Adrenal gland (tissue), 5 donors: ENCODE measurements around the gene GPRASP2.
"Not testable (repeated sequence)": the region's sequence is repeated elsewhere in the genome, so short reads cannot be mapped to it uniquely, and the experiment has no call there.

ENCODE experiments used
- CTCF ChIP-seq, 6 experiments: fragments of 450-650 bp in 4 of 6; fragments of 200-600 bp in 2 of 6; sonication (generic) in 1 of 6; IDR thresholded peaks; 1 replicate in 5 of 6; 2 replicates in 1 of 6; pipeline versions ENCODE4 v1.5.1 to v1.8.0; 2016 to 2021; ENCODE audit warnings: antibody characterized with exemption in 6 of 6, mild to moderate bottlenecking in 2 of 6, moderate library complexity in 1 of 6
- POLR2A ChIP-seq, 2 donors: fragments of 450-650 bp; IDR thresholded peaks; one replicate each; pipeline ENCODE4 v1.6.1; 2017; ENCODE audit warnings: antibody characterized with exemption in 2 of 2, mild to moderate bottlenecking in 2 of 2, moderate library complexity in 1 of 2
- donor health status: DM: no; HTN: no; CAD: no.

GRCh38 chrX:102721169-102721506 is 8.9 kb downstream of the GPRASP2 start:
- not testable (repeated sequence) for TF ChIP-seq POLR2A, CTCF (IDR thresholded peaks at IDR 0.05)
